Effector memory CD8-positive, alpha-beta T cell (primary cell): ENCODE measurements around the gene INPP4A.
A peak's percentile ranks its signal among the peaks of the same experiment; 100 is the strongest.

Source experiments
- ATAC-seq: fragments of 150-1000 bp; cut with Tn5 transposase; replicated peaks from 2 replicates; pipeline ENCODE4 v1.10.0; 2021; ENCODE audit warnings: mild to moderate bottlenecking, moderate library complexity
- DNase-seq, 3 experiments: peaks; one replicate each; pipeline ENCODE4 v3.0.0; 2021
- H3K27ac Mint-ChIP-seq, 2 donors: one replicate each; pipeline ENCODE4 v1.8.0; 2022; ENCODE audit warnings: mild to moderate bottlenecking in 2 of 2, mixed read lengths in 2 of 2, moderate library complexity in 2 of 2
- H3K27me3 Mint-ChIP-seq, 2 donors: one replicate each; pipeline ENCODE4 v1.8.0; 2022; ENCODE audit warnings: mixed read lengths in 2 of 2
- H3K36me3 Mint-ChIP-seq: one replicate; pipeline ENCODE4 v1.8.0; 2022; ENCODE audit warnings: mild to moderate bottlenecking, moderate library complexity, mixed read lengths; ENCODE audit not compliant: insufficient read depth
- H3K4me1 Mint-ChIP-seq, 2 donors: one replicate each; pipeline ENCODE4 v1.8.0; 2022; ENCODE audit warnings: low read depth in 2 of 2, mixed read lengths in 2 of 2
- H3K4me3 Mint-ChIP-seq, 2 donors: one replicate each; pipeline ENCODE4 v1.8.0; 2022; ENCODE audit warnings: mild to moderate bottlenecking in 2 of 2, mixed read lengths in 2 of 2, moderate library complexity in 2 of 2
- H3K9me3 Mint-ChIP-seq, 2 donors: one replicate each; pipeline ENCODE4 v1.8.0; 2022; ENCODE audit warnings: mixed read lengths in 2 of 2

INPP4A gene

GRCh38 chr2:98515250-98515991 lies 70.8 kb downstream of the INPP4A start:
- peaks cover 17% of the 10 kb centered on the region for H3K36me3 Mint-ChIP-seq

GRCh38 chr2:98516571-98516970 lies 71.9 kb downstream of the INPP4A start:
- peaks cover 26% of the 10 kb centered on the region for H3K36me3 Mint-ChIP-seq
- H3K27me3 Mint-ChIP-seq = no peaks in the 10 kb centered on the region
- peak overlapping the region; percentile 71 to 84 for H3K27ac Mint-ChIP-seq
- DNase-seq = no peak
- H3K9me3 Mint-ChIP-seq = no peaks in the 10 kb centered on the region
- H3K4me3 Mint-ChIP-seq = peak overlapping the region in 1 of 2 donors; percentile 5
- H3K4me1 Mint-ChIP-seq = peaks cover 57 to 77% of the 10 kb centered on the region in 2 donors
- ATAC-seq = no peak

More at GRCh38 chr2:98515250-98515991, 70.8 kb downstream of the INPP4A start:
- no peak for DNase-seq
- Mint-ChIP-seq H3K9me3 (no peaks in the 10 kb centered on the region), H3K27me3 (no peaks in the 10 kb centered on the region), H3K4me1 (peaks cover 63 to 85% of the 10 kb centered on the region in 2 donors), H3K27ac (peak overlapping the region; percentile 52 to 85), H3K4me3 (no peak overlapping the region)
- ATAC-seq = peak; percentile 31

- peaks cover 48 to 71% of the 10 kb centered on the region in 2 donors for H3K4me1 Mint-ChIP-seq
- H3K27ac Mint-ChIP-seq = peak overlapping the region; percentile 71 to 84
- peaks cover 37% of the 10 kb centered on the region for H3K36me3 Mint-ChIP-seq
- no peaks in the 10 kb centered on the region for H3K9me3 Mint-ChIP-seq
- H3K27me3 Mint-ChIP-seq = no peaks in the 10 kb centered on the region
- ATAC-seq (no peak), DNase-seq (no peak)
- no peak overlapping the region for H3K4me3 Mint-ChIP-seq
Measured at GRCh38 chr2:98517636-98518035, 73.0 kb downstream of the INPP4A start.

- H3K27ac Mint-ChIP-seq = peak overlapping the region; percentile 71 to 84
- no peak overlapping the region for H3K4me3 Mint-ChIP-seq
- H3K27me3 Mint-ChIP-seq = no peaks in the 10 kb centered on the region
- ATAC-seq (peak; percentile 87), DNase-seq (peak; percentile 43 to 62 (median 49))
- H3K4me1 Mint-ChIP-seq = peaks cover 46 to 70% of the 10 kb centered on the region in 2 donors
- H3K9me3 Mint-ChIP-seq = no peaks in the 10 kb centered on the region
- H3K36me3 Mint-ChIP-seq = peaks cover 40% of the 10 kb centered on the region
Measured at GRCh38 chr2:98518101-98518500, 73.4 kb downstream of the INPP4A start.

GRCh38 chr2:98519156-98519555 lies 74.5 kb downstream of the INPP4A start:
- Mint-ChIP-seq H3K36me3 (peaks cover 37% of the 10 kb centered on the region), H3K4me1 (peaks cover 35 to 59% of the 10 kb centered on the region in 2 donors), H3K27ac (peak overlapping the region; percentile 65 to 84), H3K27me3 (no peaks in the 10 kb centered on the region), H3K9me3 (no peaks in the 10 kb centered on the region), H3K4me3 (no peak overlapping the region)
- DNase-seq (no peak), ATAC-seq (no peak)

GRCh38 chr2:98519851-98520250 lies 75.2 kb downstream of the INPP4A start:
- Mint-ChIP-seq H3K27ac (peak overlapping the region in 1 of 2 donors; percentile 65), H3K9me3 (no peaks in the 10 kb centered on the region), H3K36me3 (peaks cover 41% of the 10 kb centered on the region), H3K4me1 (peaks cover 33 to 54% of the 10 kb centered on the region in 2 donors), H3K27me3 (no peaks in the 10 kb centered on the region), H3K4me3 (no peak overlapping the region)
- no peak for DNase-seq
- ATAC-seq = no peak

- H3K27ac Mint-ChIP-seq = peak overlapping the region in 1 of 2 donors; percentile 19
Measured at GRCh38 chr2:98520806-98521205, 76.1 kb downstream of the INPP4A start.

GRCh38 chr2:98521266-98521665 lies 76.6 kb downstream of the INPP4A start:
- ATAC-seq (no peak), DNase-seq (no peak)
- Mint-ChIP-seq H3K36me3 (peaks cover 41% of the 10 kb centered on the region), H3K27me3 (no peaks in the 10 kb centered on the region), H3K4me1 (peaks cover 25 to 49% of the 10 kb centered on the region in 2 donors), H3K4me3 (no peak overlapping the region), H3K9me3 (no peaks in the 10 kb centered on the region), H3K27ac (peak overlapping the region in 1 of 2 donors; percentile 19)

More at GRCh38 chr2:98520806-98521205, 76.1 kb downstream of the INPP4A start:
- Mint-ChIP-seq H3K4me1 (peaks cover 29 to 52% of the 10 kb centered on the region in 2 donors), H3K4me3 (no peak overlapping the region), H3K36me3 (peaks cover 41% of the 10 kb centered on the region), H3K9me3 (no peaks in the 10 kb centered on the region), H3K27me3 (no peaks in the 10 kb centered on the region)
- ATAC-seq = no peak
- DNase-seq = no peak

GRCh38 chr2:98522854-98523253 lies 78.2 kb downstream of the INPP4A start:
- Mint-ChIP-seq H3K27me3 (no peaks in the 10 kb centered on the region), H3K4me3 (no peak overlapping the region), H3K4me1 (peaks cover 13 to 39% of the 10 kb centered on the region in 2 donors), H3K9me3 (no peaks in the 10 kb centered on the region), H3K27ac (peak overlapping the region in 1 of 2 donors; percentile 27), H3K36me3 (peaks cover 41% of the 10 kb centered on the region)
- DNase-seq (no peak), ATAC-seq (no peak)

- Mint-ChIP-seq H3K9me3 (no peaks in the 10 kb centered on the region), H3K27ac (peak overlapping the region in 1 of 2 donors; percentile 64), H3K36me3 (peaks cover 45% of the 10 kb centered on the region), H3K4me1 (peaks cover 3 to 29% of the 10 kb centered on the region in 2 donors), H3K27me3 (no peaks in the 10 kb centered on the region), H3K4me3 (no peak overlapping the region)
- no peak for ATAC-seq
- no peak for DNase-seq
Measured at GRCh38 chr2:98524168-98524567, 79.5 kb downstream of the INPP4A start.

GRCh38 chr2:98528349-98528748 lies 83.7 kb downstream of the INPP4A start:
- H3K27ac Mint-ChIP-seq = peak overlapping the region; percentile 16 to 63
- DNase-seq = no peak
- no peak for ATAC-seq
- peaks cover 7 to 15% of the 10 kb centered on the region in 2 donors for H3K4me1 Mint-ChIP-seq
- H3K4me3 Mint-ChIP-seq = no peak overlapping the region
- H3K27me3 Mint-ChIP-seq = no peaks in the 10 kb centered on the region
- H3K9me3 Mint-ChIP-seq = no peaks in the 10 kb centered on the region
- peaks cover 15% of the 10 kb centered on the region for H3K36me3 Mint-ChIP-seq

GRCh38 chr2:98530114-98530513 lies 85.5 kb downstream of the INPP4A start:
- H3K36me3 Mint-ChIP-seq = peaks cover 19% of the 10 kb centered on the region
- peaks cover 10 to 17% of the 10 kb centered on the region in 2 donors for H3K4me1 Mint-ChIP-seq
- no peak for DNase-seq
- H3K27me3 Mint-ChIP-seq = no peaks in the 10 kb centered on the region
- peak overlapping the region; percentile 69 to 84 for H3K27ac Mint-ChIP-seq
- H3K4me3 Mint-ChIP-seq = no peak overlapping the region
- no peaks in the 10 kb centered on the region for H3K9me3 Mint-ChIP-seq
- no peak for ATAC-seq

- Mint-ChIP-seq H3K27ac (peak overlapping the region in 1 of 2 donors; percentile 76), H3K36me3 (peaks cover 40% of the 10 kb centered on the region), H3K4me3 (no peak overlapping the region), H3K9me3 (no peaks in the 10 kb centered on the region), H3K4me1 (peaks cover 8 to 9% of the 10 kb centered on the region in 2 donors), H3K27me3 (no peaks in the 10 kb centered on the region)
- ATAC-seq (no peak), DNase-seq (no peak)
Measured at GRCh38 chr2:98532756-98533155, 88.1 kb downstream of the INPP4A start.

- Mint-ChIP-seq H3K9me3 (no peaks in the 10 kb centered on the region), H3K27me3 (no peaks in the 10 kb centered on the region), H3K36me3 (peaks cover 41% of the 10 kb centered on the region), H3K27ac (peak overlapping the region; percentile 10 to 76), H3K4me3 (no peak overlapping the region), H3K4me1 (peaks cover 5 to 12% of the 10 kb centered on the region in 2 donors)
- ATAC-seq (no peak), DNase-seq (no peak)
Measured at GRCh38 chr2:98533547-98533946, 88.9 kb downstream of the INPP4A start.
